Measurements from ENCODE around the gene PLA2G4D.
"Not testable (repeated sequence)": the region's sequence is repeated elsewhere in the genome, so short reads cannot be mapped to it uniquely, and the experiment has no call there.

The PLA2G4D gene

GRCh38 chr15:42123546-42123945 is 29.2 kb upstream of the PLA2G4D start:
- DNase-seq, result no peak

- no peak for DNase-seq
Measured at GRCh38 chr15:42121682-42122081, 27.3 kb upstream of the PLA2G4D start.

GRCh38 chr15:42121021-42121420 is 26.7 kb upstream of the PLA2G4D start:
- DNase-seq, result no peak

DNA sequence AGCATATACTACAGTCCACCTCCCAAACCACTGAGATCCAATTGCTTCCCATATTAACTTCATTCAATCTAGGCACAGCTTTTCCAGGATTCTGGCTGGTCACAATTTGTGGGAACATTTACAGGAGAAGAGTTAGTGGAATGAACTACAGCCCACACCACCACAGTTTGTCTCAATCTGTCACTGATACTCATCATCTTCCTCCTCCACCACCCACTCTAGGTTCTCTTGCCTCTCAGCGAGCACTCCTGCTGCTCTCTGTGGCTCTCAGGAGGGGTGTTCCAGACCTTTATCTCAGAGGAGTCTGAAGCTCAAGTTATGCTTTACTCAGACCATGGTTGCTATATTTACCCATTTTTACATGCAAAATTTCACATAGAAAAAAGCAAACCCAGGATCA is 25.9 kb upstream of the PLA2G4D start:
- no peak for DNase-seq

GRCh38 chr15:42119446-42119760 is 25.0 kb upstream of the PLA2G4D start:
- no peak for DNase-seq

GRCh38 chr15:42118650-42119445 is 24.5 kb upstream of the PLA2G4D start:
- DNase-seq, result no peak

- no peak for DNase-seq
Measured at GRCh38 chr15:42111924-42112323, 17.6 kb upstream of the PLA2G4D start.

DNA sequence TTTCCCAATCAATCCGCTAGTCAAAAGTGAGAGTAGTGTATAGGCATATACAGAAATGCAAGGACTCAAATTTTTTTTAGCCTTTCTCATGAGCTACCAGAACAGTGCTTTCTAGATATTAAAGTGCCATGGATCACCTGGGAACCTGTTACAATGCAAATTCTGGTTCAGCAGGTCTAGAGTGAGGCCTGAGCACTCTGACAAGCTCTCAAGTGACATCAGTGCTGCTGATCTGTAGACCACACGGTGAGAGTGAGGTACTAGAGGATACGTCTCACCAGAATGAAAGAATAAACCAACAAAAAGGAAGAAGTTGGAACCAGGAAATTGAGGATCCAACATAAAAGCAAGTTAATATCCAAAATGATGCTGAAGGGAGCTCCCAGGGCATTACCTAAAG is 16.0 kb upstream of the PLA2G4D start:
- no peak for DNase-seq

GRCh38 chr15:42108806-42109205 is 14.4 kb upstream of the PLA2G4D start:
- no peak for DNase-seq

GRCh38 chr15:42108189-42108588 is 13.8 kb upstream of the PLA2G4D start:
- DNase-seq, result no peak

GRCh38 chr15:42107473-42107872 is 13.1 kb upstream of the PLA2G4D start:
- no peak for DNase-seq

DNA sequence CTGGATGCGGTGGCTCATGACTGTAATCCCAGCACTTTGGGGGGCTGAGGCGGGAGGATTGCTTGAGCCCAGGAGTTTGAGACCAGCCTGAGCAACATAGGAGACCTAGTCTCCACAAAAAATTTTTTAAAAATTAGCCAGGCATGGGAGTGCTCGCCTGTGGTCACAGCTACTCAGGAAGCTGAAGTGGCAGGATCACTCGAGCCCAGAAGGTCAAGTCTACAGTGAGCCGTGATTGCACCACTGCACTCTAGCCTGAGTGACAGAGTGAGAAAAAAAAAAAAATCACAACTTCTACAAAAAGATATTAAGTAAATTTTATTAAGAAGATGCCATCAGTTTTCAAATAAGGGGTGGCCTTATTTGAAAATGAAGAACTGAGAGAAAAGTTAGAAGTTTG is 11.9 kb upstream of the PLA2G4D start:
- no peak for DNase-seq

- no peak for DNase-seq
Measured at GRCh38 chr15:42104095-42104891, 9.9 kb upstream of the PLA2G4D start.

- DNase-seq, result no peak
Measured at GRCh38 chr15:42102646-42103235, 8.4 kb upstream of the PLA2G4D start.

GRCh38 chr15:42101861-42102260 is 7.5 kb upstream of the PLA2G4D start:
- DNase-seq, result no peak

GRCh38 chr15:42100021-42100800 is 5.8 kb upstream of the PLA2G4D start:
- DNase-seq, result no peak

- no peak for DNase-seq
Measured at GRCh38 chr15:42097018-42097417, 2.7 kb upstream of the PLA2G4D start.

GRCh38 chr15:42093966-42094365 is 396 bp downstream of the PLA2G4D start:
- DNase-seq, result no peak

- DNase-seq, result no peak
Measured at GRCh38 chr15:42092398-42093318, 1.7 kb downstream of the PLA2G4D start.

- DNase-seq, result not testable (repeated sequence)
Measured at GRCh38 chr15:42091753-42092397, 2.5 kb downstream of the PLA2G4D start.

DNA sequence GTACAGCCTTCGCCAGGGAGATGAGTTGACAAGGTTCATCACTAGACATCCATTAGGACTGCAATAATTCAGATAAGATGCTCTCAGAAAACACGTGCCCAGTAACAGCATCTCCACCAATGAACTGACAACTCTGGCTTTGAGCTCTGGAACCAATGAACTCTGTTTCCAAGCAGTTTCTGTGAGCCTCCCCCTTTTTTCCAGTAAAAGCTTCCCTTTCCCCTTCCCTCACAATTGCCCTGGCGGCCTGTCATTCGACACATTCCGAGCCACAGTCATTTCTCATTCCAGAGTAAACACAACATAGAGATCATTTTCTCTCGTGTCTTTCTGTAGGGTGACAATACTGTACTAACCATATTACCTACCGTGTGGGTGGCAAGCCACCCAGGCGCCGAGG is 3.6 kb downstream of the PLA2G4D start:
- DNase-seq, result no peak

DNA sequence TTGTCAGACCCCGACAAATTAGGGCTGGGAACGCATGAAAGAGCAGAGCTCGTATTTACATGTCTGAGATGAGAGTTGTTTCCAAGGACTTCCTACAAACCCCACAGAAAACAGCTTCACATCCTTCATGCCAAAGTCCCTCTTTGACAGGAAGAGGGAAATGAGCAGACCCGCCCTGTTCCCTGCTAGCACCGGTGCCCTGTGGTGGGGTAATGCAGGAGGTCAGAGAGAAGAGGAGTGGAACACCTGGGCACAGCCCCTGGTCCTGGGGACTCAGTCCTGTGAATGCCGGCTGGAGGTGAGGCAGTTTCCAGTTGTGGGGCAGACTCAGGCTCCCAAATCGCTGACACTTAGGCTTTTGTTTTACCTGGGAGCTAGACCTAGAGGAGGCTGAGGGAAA is 4.0 kb downstream of the PLA2G4D start:
- DNase-seq, result no peak

Data from activated T-cell treated with anti-CD3 and anti-CD28 coated beads for 4 hours (primary cell).